ACC112 (cell line): Measurements from ENCODE around the gene SNX33.
"Not testable (repeated sequence)": the region's sequence is repeated elsewhere in the genome, so short reads cannot be mapped to it uniquely, and the experiment has no call there.

Source experiments
- H2AFZ ChIP-seq: fragments of 200-600 bp; sonication (generic); one replicate; pipeline ENCODE4 v1.6.0; 2017; ENCODE audit warnings: antibody characterized with exemption, low read length; ENCODE audit not compliant: unreplicated experiment
- H3K27ac ChIP-seq: fragments of 200-600 bp; sonication (generic); 2 replicates; pipeline ENCODE4 v1.5.1; 2014; ENCODE audit warnings: low read depth, mild to moderate bottlenecking, antibody characterized with exemption, low read length, moderate library complexity
- H3K27me3 ChIP-seq: fragments of 200-600 bp; sonication (generic); 2 replicates; pipeline ENCODE4 v1.6.1; 2014; ENCODE audit warnings: mild to moderate bottlenecking, antibody characterized with exemption, low read length, moderate library complexity, mixed read lengths; ENCODE audit not compliant: insufficient read depth
- H3K36me3 ChIP-seq: fragments of 200-600 bp; sonication (generic); 2 replicates; pipeline ENCODE4 v1.6.1; 2016; ENCODE audit warnings: mild to moderate bottlenecking, antibody characterized with exemption, low read length, moderate library complexity, mixed read lengths; ENCODE audit not compliant: insufficient read depth
- H3K4me1 ChIP-seq: fragments of 200-600 bp; sonication (generic); one replicate; pipeline ENCODE4 v1.6.1; 2016; ENCODE audit warnings: low read length, mixed read lengths; ENCODE audit not compliant: insufficient read depth, unreplicated experiment, control insufficient read depth
- H3K4me3 ChIP-seq: fragments of 200-600 bp; sonication (generic); 2 replicates; pipeline ENCODE4 v1.5.1; 2014; ENCODE audit warnings: mild to moderate bottlenecking, low read depth, low read length
- H3K79me2 ChIP-seq: fragments of 200-600 bp; sonication (generic); one replicate; pipeline ENCODE4 v1.6.0; 2016; ENCODE audit warnings: low read length; ENCODE audit not compliant: control insufficient read depth, unreplicated experiment, insufficient read depth

The SNX33 gene

GRCh38 chr15:75687486-75688277 is 40.0 kb downstream of the SNX33 start:
- no peak overlapping the region for H2AFZ ChIP-seq
- no peaks in the 10 kb centered on the region for H3K4me1 ChIP-seq
- H3K36me3 ChIP-seq, result no peaks in the 10 kb centered on the region
- no peak overlapping the region for H3K27ac ChIP-seq
- no peaks in the 10 kb centered on the region for H3K79me2 ChIP-seq
- no peak overlapping the region for H3K4me3 ChIP-seq
- H3K27me3 ChIP-seq, result no peaks in the 10 kb centered on the region

GRCh38 chr15:75688278-75688557 is 40.5 kb downstream of the SNX33 start:
- no peak overlapping the region for H3K27ac ChIP-seq
- H3K79me2 ChIP-seq, result no peaks in the 10 kb centered on the region
- H3K4me1 ChIP-seq, result peaks cover 2% of the 10 kb centered on the region
- H2AFZ ChIP-seq, result no peak overlapping the region
- H3K4me3 ChIP-seq, result no peak overlapping the region
- H3K27me3 ChIP-seq, result no peaks in the 10 kb centered on the region
- no peaks in the 10 kb centered on the region for H3K36me3 ChIP-seq

GRCh38 chr15:75688831-75689230 is 41.1 kb downstream of the SNX33 start:
- Histone ChIP-seq H3K4me3 (no peak overlapping the region), H3K36me3 (no peaks in the 10 kb centered on the region), H3K79me2 (no peaks in the 10 kb centered on the region), H3K27me3 (no peaks in the 10 kb centered on the region), H3K27ac (no peak overlapping the region), H3K4me1 (peaks cover 9% of the 10 kb centered on the region), H2AFZ (no peak overlapping the region)

- not testable (repeated sequence) for H3K27ac ChIP-seq, H3K79me2 ChIP-seq
- H3K4me1 ChIP-seq, result peaks cover 14% of the 10 kb centered on the region
Observed at GRCh38 chr15:75689429-75689828, 41.7 kb downstream of the SNX33 start.

GRCh38 chr15:75692311-75692710 is 44.6 kb downstream of the SNX33 start:
- not testable (repeated sequence) for H3K27ac ChIP-seq, H3K4me3 ChIP-seq, H2AFZ ChIP-seq, H3K27me3 ChIP-seq, H3K79me2 ChIP-seq, H3K36me3 ChIP-seq
- peaks cover 25% of the 10 kb centered on the region for H3K4me1 ChIP-seq

More at GRCh38 chr15:75689429-75689828, 41.7 kb downstream of the SNX33 start:
- H3K4me3 ChIP-seq, H3K27me3 ChIP-seq, H3K36me3 ChIP-seq, H2AFZ ChIP-seq: not testable (repeated sequence)

- not testable (repeated sequence) for H3K36me3 ChIP-seq, H3K79me2 ChIP-seq, H3K27ac ChIP-seq, H2AFZ ChIP-seq, H3K4me3 ChIP-seq, H3K27me3 ChIP-seq
- H3K4me1 ChIP-seq, result peaks cover 25% of the 10 kb centered on the region
Observed at GRCh38 chr15:75693028-75693427, 45.3 kb downstream of the SNX33 start.

- Histone ChIP-seq H3K4me3 (no peak overlapping the region), H3K27ac (peak overlapping the region; percentile 82), H3K36me3 (no peaks in the 10 kb centered on the region), H3K27me3 (no peaks in the 10 kb centered on the region), H3K79me2 (no peaks in the 10 kb centered on the region), H2AFZ (no peak overlapping the region), H3K4me1 (peaks cover 25% of the 10 kb centered on the region)
Observed at GRCh38 chr15:75693501-75694240, 46.0 kb downstream of the SNX33 start.

GRCh38 chr15:75694241-75695182 is 46.8 kb downstream of the SNX33 start:
- peak overlapping the region; percentile 82 for H3K27ac ChIP-seq
- no peak overlapping the region for H2AFZ ChIP-seq
- H3K4me1 ChIP-seq, result peaks cover 28% of the 10 kb centered on the region

GRCh38 chr15:75695220-75695619 is 47.5 kb downstream of the SNX33 start:
- Histone ChIP-seq H3K36me3 (no peaks in the 10 kb centered on the region), H3K27me3 (no peaks in the 10 kb centered on the region), H3K79me2 (no peaks in the 10 kb centered on the region), H3K4me1 (peaks cover 33% of the 10 kb centered on the region), H3K27ac (no peak overlapping the region), H3K4me3 (no peak overlapping the region), H2AFZ (no peak overlapping the region)

More at GRCh38 chr15:75694241-75695182, 46.8 kb downstream of the SNX33 start:
- no peaks in the 10 kb centered on the region for H3K27me3 ChIP-seq
- no peak overlapping the region for H3K4me3 ChIP-seq
- H3K79me2 ChIP-seq, result no peaks in the 10 kb centered on the region
- H3K36me3 ChIP-seq, result no peaks in the 10 kb centered on the region

GRCh38 chr15:75695634-75696310 is 48.1 kb downstream of the SNX33 start:
- Histone ChIP-seq H2AFZ (no peak overlapping the region), H3K27me3 (no peaks in the 10 kb centered on the region), H3K79me2 (no peaks in the 10 kb centered on the region), H3K27ac (no peak overlapping the region), H3K36me3 (no peaks in the 10 kb centered on the region), H3K4me3 (no peak overlapping the region), H3K4me1 (peaks cover 35% of the 10 kb centered on the region)
